A673 (cell line): ENCODE data around the gene CEP131. TPM values are rescaled to one million over a fixed set of nuclear protein-coding genes. Genes with fewer than 3 reads are reported as not detected.

Experiments
- BruUV-seq: library from RNA; stranded (reverse); fragments of 400-500 nt; replicated peaks from 2 replicates; lab custom pipeline; 2021; lab: Mats Ljungman, UMichigan
- CTCF ChIA-PET: fragments of 300-600 bp; sonication (Branson Sonifier 250); formaldehyde crosslinking; loops from one replicate; lab custom pipeline; 2022; ENCODE audit warnings: antibody characterized with exemption; lab: Charles Lee
- POLR2A ChIA-PET: fragments of 300-600 bp; sonication (Branson Sonifier 250); formaldehyde crosslinking; loops from one replicate; lab custom pipeline; 2022; ENCODE audit warnings: antibody characterized with exemption; ENCODE audit not compliant: low non-redundant PET; lab: Charles Lee
- DNase-seq: peaks from one replicate; pipeline ENCODE4 v3.0.0-alpha.2; 2015; ENCODE audit warnings: low spot score
- H3K27ac ChIP-seq: fragments of 200-600 bp; sonication (generic); 2 replicates; pipeline ENCODE4 v1.5.1; 2016; ENCODE audit warnings: mixed run types, low read depth, mild to moderate bottlenecking, mixed read lengths, antibody characterized with exemption, low read length; ENCODE audit not compliant: poor library complexity, severe bottlenecking
- H3K27me3 ChIP-seq: fragments of 200-600 bp; sonication (generic); replicated peaks from 2 replicates; pipeline ENCODE4 v1.6.1; 2017; ENCODE audit warnings: mixed run types, low read depth, mild to moderate bottlenecking, mixed read lengths, antibody characterized with exemption, low read length; ENCODE audit not compliant: insufficient read depth, poor library complexity
- H3K36me3 ChIP-seq: fragments of 200-600 bp; sonication (generic); 2 replicates; pipeline ENCODE4 v1.6.1; 2016; ENCODE audit warnings: mixed run types, mild to moderate bottlenecking, mixed read lengths, antibody characterized with exemption, low read length; ENCODE audit not compliant: insufficient read depth, poor library complexity, severe bottlenecking
- H3K4me1 ChIP-seq: fragments of 200-600 bp; sonication (generic); 2 replicates; pipeline ENCODE4 v1.6.1; 2017; ENCODE audit warnings: mixed run types, mild to moderate bottlenecking, mixed read lengths, antibody characterized with exemption, low read length; ENCODE audit not compliant: insufficient read depth, poor library complexity, severe bottlenecking
- H3K4me3 ChIP-seq: fragments of 200-600 bp; sonication (generic); 2 replicates; pipeline ENCODE4 v1.5.1; 2016; ENCODE audit warnings: low read depth, mixed run types, mild to moderate bottlenecking, mixed read lengths, low read length; ENCODE audit not compliant: poor library complexity, severe bottlenecking
- H3K9me3 ChIP-seq: fragments of 200-600 bp; sonication (generic); 2 replicates; pipeline ENCODE4 v1.6.1; 2016; ENCODE audit warnings: mixed run types, low read depth, mild to moderate bottlenecking, mixed read lengths, antibody characterized with exemption, low read length; ENCODE audit not compliant: poor library complexity, severe bottlenecking
- EZH2 ChIP-seq: fragments of 200-600 bp; sonication (generic); IDR thresholded peaks from 2 replicates; pipeline ENCODE4 v1.6.1; 2017; ENCODE audit warnings: borderline replicate concordance, low read depth, mild to moderate bottlenecking, mixed read lengths, antibody characterized with exemption, low read length; ENCODE audit not compliant: poor library complexity, severe bottlenecking
- intact Hi-C: fragments of 100-400 bp; cut with micrococcal nuclease; formaldehyde crosslinking; loops from one replicate; pipeline ENCODE4 v1.10.0; 2022; ENCODE audit not compliant: unreplicated experiment
- total RNA-seq: library from RNA; stranded (reverse); gene quantifications from 2 replicates; pipeline ENCODE4 v1.2.3, GENCODE V29; 2021
- TF ChIP-seq, protein P1 (sequence below): fragments of 300-800, 200-600 bp; sonication (generic); conservative IDR thresholded peaks from 2 replicates; pipeline ENCODE4 v1.5.1; 2017; ENCODE audit warnings: low read depth, mild to moderate bottlenecking, antibody characterized with exemption, low read length, moderate library complexity, mixed read lengths

CEP131 gene
- total RNA-seq, 1 experiment from 2014 or later = 27.1 TPM

- Histone ChIP-seq H3K36me3 (peaks cover 15% of the 10 kb centered on the region), H3K27ac (no peak overlapping the region), H3K4me1 (no peaks in the 10 kb centered on the region), H3K9me3 (no peaks in the 10 kb centered on the region), H3K4me3 (no peak overlapping the region), H3K27me3 (no peaks in the 10 kb centered on the region)
- POLR2A ChIA-PET = no interaction called here
- no peak for DNase-seq
- intact Hi-C loops = no loop called here
- CTCF ChIA-PET = no interaction called here
- TF ChIP-seq, protein P1, sequence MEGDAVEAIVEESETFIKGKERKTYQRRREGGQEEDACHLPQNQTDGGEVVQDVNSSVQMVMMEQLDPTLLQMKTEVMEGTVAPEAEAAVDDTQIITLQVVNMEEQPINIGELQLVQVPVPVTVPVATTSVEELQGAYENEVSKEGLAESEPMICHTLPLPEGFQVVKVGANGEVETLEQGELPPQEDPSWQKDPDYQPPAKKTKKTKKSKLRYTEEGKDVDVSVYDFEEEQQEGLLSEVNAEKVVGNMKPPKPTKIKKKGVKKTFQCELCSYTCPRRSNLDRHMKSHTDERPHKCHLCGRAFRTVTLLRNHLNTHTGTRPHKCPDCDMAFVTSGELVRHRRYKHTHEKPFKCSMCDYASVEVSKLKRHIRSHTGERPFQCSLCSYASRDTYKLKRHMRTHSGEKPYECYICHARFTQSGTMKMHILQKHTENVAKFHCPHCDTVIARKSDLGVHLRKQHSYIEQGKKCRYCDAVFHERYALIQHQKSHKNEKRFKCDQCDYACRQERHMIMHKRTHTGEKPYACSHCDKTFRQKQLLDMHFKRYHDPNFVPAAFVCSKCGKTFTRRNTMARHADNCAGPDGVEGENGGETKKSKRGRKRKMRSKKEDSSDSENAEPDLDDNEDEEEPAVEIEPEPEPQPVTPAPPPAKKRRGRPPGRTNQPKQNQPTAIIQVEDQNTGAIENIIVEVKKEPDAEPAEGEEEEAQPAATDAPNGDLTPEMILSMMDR = no peak
- no peak for TF ChIP-seq EZH2
- BruUV-seq = no TSS peak
These were observed 23.0 kb upstream of the CEP131 start for GRCh38 chr17:81245665-81246342.

DNA sequence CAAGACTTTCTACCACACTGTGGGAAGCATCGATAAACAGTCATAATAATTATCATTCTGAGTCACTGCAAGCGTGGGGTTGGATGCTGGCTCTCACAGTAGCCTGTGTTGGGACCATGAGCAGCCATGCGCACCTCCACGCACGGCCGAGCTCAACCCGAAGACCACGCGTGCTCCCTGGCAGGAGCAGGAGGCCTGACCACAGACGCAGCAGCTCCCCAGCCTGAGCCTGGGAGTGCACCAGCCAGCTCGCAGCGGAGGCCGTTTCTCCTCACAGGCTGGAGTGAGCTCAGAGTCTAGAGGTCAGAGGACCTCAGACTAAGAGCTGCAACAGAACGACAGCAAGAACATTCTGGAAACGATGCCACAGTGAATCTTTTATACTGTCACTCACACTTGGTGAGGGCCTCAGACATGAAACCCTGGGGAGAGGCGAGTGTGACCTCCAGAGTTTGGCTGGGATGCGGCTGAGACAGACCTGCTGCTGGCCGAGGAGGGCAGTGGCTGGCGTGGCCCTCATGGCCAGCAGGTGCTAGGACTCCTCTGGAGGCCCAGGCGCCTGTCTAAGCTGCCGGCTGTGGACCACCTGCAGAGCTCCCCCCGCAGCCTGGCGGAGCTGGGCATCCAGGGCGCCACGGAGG, 22.4 kb upstream of the CEP131 start:
- intact Hi-C loops = no loop called here
- no peak overlapping the region for H3K4me3 ChIP-seq
- no peaks in the 10 kb centered on the region for H3K9me3 ChIP-seq
- H3K27ac ChIP-seq = no peak overlapping the region
- ChIA-PET CTCF (no interaction called here), POLR2A (interaction anchor here (0.6 kb wide), 1 partner anchor 268 kb away, joined by 3 read pairs; no protein-coding TSS in a partner anchor)
- no TSS peak for BruUV-seq
- peaks cover 14% of the 10 kb centered on the region for H3K36me3 ChIP-seq
- H3K4me1 ChIP-seq = no peaks in the 10 kb centered on the region
- no peaks in the 10 kb centered on the region for H3K27me3 ChIP-seq
- no peak for TF ChIP-seq EZH2
- TF ChIP-seq, protein P1 = no peak
- DNase-seq = no peak

- no peak for TF ChIP-seq EZH2
- TF ChIP-seq, protein P1 = no peak
- Histone ChIP-seq H3K4me3 (no peak overlapping the region), H3K4me1 (no peaks in the 10 kb centered on the region), H3K9me3 (no peaks in the 10 kb centered on the region), H3K27ac (no peak overlapping the region), H3K36me3 (peaks cover 10% of the 10 kb centered on the region), H3K27me3 (no peaks in the 10 kb centered on the region)
- ChIA-PET CTCF (no interaction called here), POLR2A (interaction anchor here (0.6 kb wide), 1 partner anchor 267 kb away, joined by 3 read pairs; no protein-coding TSS in a partner anchor)
- no peak for DNase-seq
- intact Hi-C loops = loop anchor here (5.0 kb wide), 1 partner anchor 257 kb away; no protein-coding TSS in a partner anchor
- BruUV-seq = no TSS peak
These were observed 21.7 kb upstream of the CEP131 start for GRCh38 chr17:81244358-81245023.
